Smooth muscle cell (in vitro differentiated cells): ENCODE results near the gene KCNQ1. TPM values are rescaled to one million over a fixed set of nuclear protein-coding genes. Genes with fewer than 3 reads are reported as not detected.

Experiments used
- DNase-seq: peaks from one replicate; lab custom pipeline; 2025; ENCODE audit not compliant: unreplicated experiment; lab: John Stamatoyannopoulos, UW
- H2AFZ ChIP-seq: fragments of 200-600 bp; sonication (generic); 2 replicates; pipeline ENCODE4 v1.6.0; 2016; ENCODE audit warnings: antibody characterized with exemption, low read depth, mild to moderate bottlenecking
- H3F3A ChIP-seq: fragments of 200-600 bp; sonication (generic); 2 replicates; pipeline ENCODE4 v1.6.0; 2017; ENCODE audit warnings: antibody characterized with exemption, low read depth
- H3K27ac ChIP-seq: fragments of 200-600 bp; sonication (generic); 2 replicates; pipeline ENCODE4 v1.5.1; 2016; ENCODE audit warnings: low read depth, mild to moderate bottlenecking
- H3K27me3 ChIP-seq: fragments of 200-600 bp; sonication (generic); 2 replicates; pipeline ENCODE4 v1.6.1; 2016; ENCODE audit warnings: low read depth, mild to moderate bottlenecking
- H3K36me3 ChIP-seq: fragments of 200-600 bp; sonication (generic); 2 replicates; pipeline ENCODE4 v1.5.1; 2016; ENCODE audit warnings: low read depth
- H3K4me1 ChIP-seq: fragments of 200-600 bp; sonication (generic); 2 replicates; pipeline ENCODE4 v1.5.1; 2016; ENCODE audit warnings: low read depth
- H3K4me2 ChIP-seq: fragments of 200-600 bp; sonication (generic); 2 replicates; pipeline ENCODE4 v1.6.0; 2016; ENCODE audit warnings: mild to moderate bottlenecking
- H3K4me3 ChIP-seq: fragments of 200-600 bp; sonication (generic); 2 replicates; pipeline ENCODE4 v1.5.1; 2016; ENCODE audit warnings: mild to moderate bottlenecking
- H3K79me2 ChIP-seq: fragments of 200-600 bp; sonication (generic); 2 replicates; pipeline ENCODE4 v1.6.0; 2016; ENCODE audit warnings: low read depth, mild to moderate bottlenecking
- H3K9ac ChIP-seq: fragments of 200-600 bp; sonication (generic); 2 replicates; pipeline ENCODE4 v1.6.0; 2016; ENCODE audit warnings: low read depth
- H3K9me3 ChIP-seq: fragments of 200-600 bp; sonication (generic); replicated peaks from 2 replicates; pipeline ENCODE4 v1.5.1; 2016; ENCODE audit warnings: low read depth
- H4K20me1 ChIP-seq: fragments of 200-600 bp; sonication (generic); 2 replicates; pipeline ENCODE4 v1.6.0; 2016; ENCODE audit warnings: low read depth
- CTCF ChIP-seq: fragments of 200-600 bp; sonication (generic); IDR thresholded peaks from 2 replicates; pipeline ENCODE4 v1.5.1; 2017; ENCODE audit warnings: borderline replicate concordance, mild to moderate bottlenecking, antibody characterized with exemption; ENCODE audit not compliant: insufficient read depth, poor library complexity, severe bottlenecking
- WGBS: methylation state at CpG from one replicate; pipeline ENCODE4 v1.1.7; 2016; ENCODE audit warnings: low lambda C conversion rate; 5-methylcytosine and 5-hydroxymethylcytosine counted together
- polyA plus RNA-seq: library from polyadenylated mRNA; unstranded; fragments of >200 nt; fragmentation: Nextera tagmentation; extraction: Ambion mirVana; gene quantifications from 2 replicates; pipeline ENCODE4 v1.2.1, GENCODE V29; 2016
- total RNA-seq: library from RNA; depleted of rRNA; stranded (reverse); fragments of >200 nt; gene quantifications from 2 replicates; pipeline ENCODE4 v1.2.3, GENCODE V29; 2014

The KCNQ1 gene
- total and polyA plus RNA-seq, 2 experiments from 2014 or later, result 1.3 to 2.3 TPM

GRCh38 chr11:2813141-2813908 is 368.5 kb downstream of the KCNQ1 start:
- Histone ChIP-seq H3K4me2 (peak overlapping the region; percentile 64), H3K79me2 (no peaks in the 10 kb centered on the region), H3K9me3 (no peaks in the 10 kb centered on the region), H3F3A (no peaks in the 10 kb centered on the region), H3K9ac (no peak overlapping the region), H4K20me1 (no peaks in the 10 kb centered on the region), H3K4me1 (no peaks in the 10 kb centered on the region), H2AFZ (no peak overlapping the region), H3K36me3 (no peaks in the 10 kb centered on the region), H3K27ac (peak overlapping the region; percentile 69), H3K27me3 (no peaks in the 10 kb centered on the region), H3K4me3 (no peak overlapping the region)
- no peak for DNase-seq
- 37% methylated on average over 14 of the region's 14 CpGs for WGBS
- no peak for TF ChIP-seq CTCF

- Histone ChIP-seq H3K27me3 (no peaks in the 10 kb centered on the region), H3F3A (no peaks in the 10 kb centered on the region), H3K9ac (no peak overlapping the region), H3K9me3 (peaks cover 2% of the 10 kb centered on the region), H3K36me3 (no peaks in the 10 kb centered on the region), H3K4me3 (no peak overlapping the region), H3K4me2 (no peak overlapping the region), H3K79me2 (no peaks in the 10 kb centered on the region), H3K27ac (no peak overlapping the region), H3K4me1 (no peaks in the 10 kb centered on the region), H2AFZ (no peak overlapping the region), H4K20me1 (no peaks in the 10 kb centered on the region)
- TF ChIP-seq CTCF, result no peak
- DNase-seq, result no peak
- WGBS, result 100% methylated on average over 1 of the region's 1 CpG
Observed at GRCh38 chr11:2813968-2814367, 369.2 kb downstream of the KCNQ1 start.

GRCh38 chr11:2814751-2815150 is 369.9 kb downstream of the KCNQ1 start:
- 97% methylated on average over 5 of the region's 5 CpGs for WGBS
- no peaks in the 10 kb centered on the region for H3K79me2 ChIP-seq
- H2AFZ ChIP-seq, result no peak overlapping the region
- H3K4me3 ChIP-seq, result no peak overlapping the region
- H3K36me3 ChIP-seq, result no peaks in the 10 kb centered on the region
- no peaks in the 10 kb centered on the region for H3K4me1 ChIP-seq
- no peak for TF ChIP-seq CTCF
- H3K4me2 ChIP-seq, result no peak overlapping the region
- no peaks in the 10 kb centered on the region for H3K27me3 ChIP-seq
- H3F3A ChIP-seq, result no peaks in the 10 kb centered on the region
- H3K9me3 ChIP-seq, result peaks cover 9% of the 10 kb centered on the region
- H3K27ac ChIP-seq, result no peak overlapping the region
- no peak for DNase-seq
- no peak overlapping the region for H3K9ac ChIP-seq
- H4K20me1 ChIP-seq, result no peaks in the 10 kb centered on the region
